Measurements from ENCODE around the gene KRTAP5-10.
"Not testable (repeated sequence)": the region's sequence is repeated elsewhere in the genome, so short reads cannot be mapped to it uniquely, and the experiment has no call there.

KRTAP5-10 gene

GRCh38 chr11:71611218-71611910, 46.0 kb downstream of the KRTAP5-10 start:
- DNase-seq (ENCODE audit: low spot score) = not testable (repeated sequence)

- DNase-seq (ENCODE audit: low spot score) = not testable (repeated sequence)
Observed at GRCh38 chr11:71613931-71614330, 48.6 kb downstream of the KRTAP5-10 start.

DNA sequence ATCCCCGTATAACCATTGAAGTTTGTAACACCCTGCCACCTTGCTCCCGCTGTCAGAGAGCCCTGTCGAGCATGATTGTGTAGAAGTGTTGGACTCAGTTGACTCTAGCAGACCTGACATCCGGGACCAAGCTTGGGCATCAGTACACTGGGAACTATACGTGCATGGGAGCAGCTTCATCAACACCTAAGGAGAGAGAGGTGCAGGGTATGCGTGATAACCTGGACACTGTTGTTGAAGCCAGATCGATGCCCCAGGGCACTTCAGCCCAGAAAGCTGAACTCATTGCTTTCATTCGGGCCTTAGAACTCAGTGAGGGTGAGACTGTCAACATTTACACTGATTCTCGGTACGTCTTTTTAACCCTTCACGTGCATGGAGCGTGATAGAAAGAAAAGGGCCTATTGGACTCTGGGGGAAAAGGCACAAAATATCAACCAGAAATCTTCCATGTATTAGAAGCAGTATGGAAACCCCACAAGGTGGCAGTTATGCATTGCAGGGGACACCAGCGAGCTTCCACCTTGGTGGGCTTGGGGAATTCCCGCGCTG, 49.1 kb downstream of the KRTAP5-10 start:
- DNase-seq (ENCODE audit: low spot score) = not testable (repeated sequence)

DNA sequence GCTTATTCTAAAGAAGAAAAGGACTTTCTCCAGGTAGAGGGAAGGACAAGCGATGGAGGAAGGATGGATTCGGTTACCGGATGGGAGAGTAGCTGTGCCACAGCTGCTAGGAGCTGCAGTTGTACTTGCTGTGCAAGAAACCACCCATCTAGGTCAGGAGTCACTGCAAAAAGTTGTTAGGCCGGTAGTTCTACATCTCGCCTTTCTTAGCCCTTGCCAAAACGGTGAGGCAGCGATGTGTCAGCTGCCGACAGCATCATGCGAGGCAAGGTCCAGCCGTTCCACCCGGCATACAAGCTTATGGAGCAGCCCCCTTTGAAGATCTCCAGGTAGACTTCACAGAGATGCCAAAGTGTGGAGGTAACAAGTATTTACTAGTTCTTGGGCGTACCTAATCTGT, 49.6 kb downstream of the KRTAP5-10 start:
- not testable (repeated sequence) for DNase-seq (ENCODE audit: low spot score)

Measured in CD4-positive, alpha-beta T cell treated with Interleukin-15 for 4 hours (primary cell).